Activated CD4-positive, alpha-beta T cell treated with anti-CD3 and anti-CD28 coated beads, Interleukin-2, amount 10 ng/mL, durations not matched to agents 24 days and 14 days (primary cell): ENCODE data around the gene PCMTD2. TPM values are rescaled to one million over a fixed set of nuclear protein-coding genes. Genes with fewer than 3 reads are reported as not detected.
"Not testable (repeated sequence)": the region's sequence is repeated elsewhere in the genome, so short reads cannot be mapped to it uniquely, and the experiment has no call there.

ENCODE experiments used
- DNase-seq: peaks from one replicate; pipeline ENCODE4 v3.0.0; 2022
- H3K27ac Mint-ChIP-seq: one replicate; pipeline ENCODE4 v1.8.0; 2022; ENCODE audit warnings: mild to moderate bottlenecking, mixed read lengths
- H3K27me3 Mint-ChIP-seq: one replicate; pipeline ENCODE4 v1.8.0; 2022; ENCODE audit warnings: mixed read lengths
- H3K36me3 Mint-ChIP-seq: one replicate; pipeline ENCODE4 v1.8.0; 2022; ENCODE audit warnings: low read depth, mild to moderate bottlenecking, mixed read lengths
- H3K4me1 Mint-ChIP-seq: one replicate; pipeline ENCODE4 v1.8.0; 2021; ENCODE audit warnings: mixed read lengths
- H3K4me3 Mint-ChIP-seq: one replicate; pipeline ENCODE4 v1.8.0; 2022; ENCODE audit warnings: mild to moderate bottlenecking, moderate library complexity, mixed read lengths
- H3K9me3 Mint-ChIP-seq: one replicate; pipeline ENCODE4 v1.8.0; 2021; ENCODE audit warnings: mixed read lengths
- intact Hi-C: fragments of 100-400 bp; cut with micrococcal nuclease; formaldehyde crosslinking; loops from one replicate; pipeline ENCODE4 v1.15.1; 2023
- total RNA-seq: library from RNA; stranded (reverse); gene quantifications from 2 replicates; pipeline ENCODE4 v1.2.3, GENCODE V29; 2022

PCMTD2 gene
- total RNA-seq, 1 donor from 2014 or later: 34.6 TPM

DNA sequence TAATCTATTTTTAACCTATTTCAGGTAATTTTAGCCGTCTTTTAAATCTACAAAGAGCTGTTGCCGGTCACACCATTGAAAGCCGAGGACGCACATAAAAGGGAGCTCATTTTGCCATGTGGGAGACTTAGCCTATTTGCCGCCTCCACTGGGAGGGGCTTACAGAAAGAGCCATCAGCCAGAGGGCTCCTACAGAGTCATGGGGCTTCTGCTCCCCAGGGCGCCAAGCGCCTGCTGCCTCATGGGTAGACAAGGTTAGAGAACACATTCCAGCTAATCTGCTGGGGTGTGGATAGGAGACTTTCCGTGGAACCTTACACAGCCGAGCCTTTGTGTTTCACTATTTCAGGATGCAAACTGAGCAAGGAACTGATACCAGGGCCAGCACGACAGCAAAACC, 12.6 kb downstream of the PCMTD2 start:
- Mint-ChIP-seq H3K36me3 (peaks cover 23% of the 10 kb centered on the region), H3K4me3 (no peak overlapping the region), H3K27me3 (no peaks in the 10 kb centered on the region), H3K4me1 (no peaks in the 10 kb centered on the region), H3K27ac (no peak overlapping the region), H3K9me3 (no peaks in the 10 kb centered on the region)
- no peak for DNase-seq
- intact Hi-C loops: no loop called here

- intact Hi-C loops: no loop called here
- H3K27ac Mint-ChIP-seq: no peak overlapping the region
- peaks cover 22% of the 10 kb centered on the region for H3K36me3 Mint-ChIP-seq
- no peaks in the 10 kb centered on the region for H3K4me1 Mint-ChIP-seq
- no peak for DNase-seq
- no peak overlapping the region for H3K4me3 Mint-ChIP-seq
- no peaks in the 10 kb centered on the region for H3K9me3 Mint-ChIP-seq
- no peaks in the 10 kb centered on the region for H3K27me3 Mint-ChIP-seq
Measured at GRCh38 chr20:64269604-64270411, 14.3 kb downstream of the PCMTD2 start.

GRCh38 chr20:64271636-64272035, 16.1 kb downstream of the PCMTD2 start:
- intact Hi-C loops: no loop called here

DNA sequence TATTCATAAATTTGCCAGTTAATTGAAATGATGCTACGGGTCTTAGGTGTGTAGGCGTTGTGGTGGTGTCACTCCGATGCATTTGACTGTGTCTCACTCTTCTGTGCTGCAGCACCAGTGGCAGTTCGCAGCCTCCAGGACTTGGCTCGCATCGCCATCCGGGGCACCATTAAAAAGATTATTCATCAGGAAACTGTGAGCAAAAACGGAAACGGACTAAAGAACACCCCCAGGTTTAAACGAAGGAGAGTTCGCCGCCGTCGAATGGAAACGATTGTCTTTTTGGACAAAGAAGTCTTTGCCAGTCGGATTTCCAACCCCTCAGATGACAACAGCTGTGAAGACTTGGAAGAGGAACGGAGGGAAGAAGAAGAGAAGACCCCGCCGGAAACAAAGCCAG, 17.6 kb downstream of the PCMTD2 start:
- peak; percentile 45 for DNase-seq
- Mint-ChIP-seq H3K27me3 (no peaks in the 10 kb centered on the region), H3K4me3 (no peak overlapping the region), H3K27ac (no peak overlapping the region), H3K36me3 (peaks cover 15% of the 10 kb centered on the region), H3K4me1 (no peaks in the 10 kb centered on the region), H3K9me3 (no peaks in the 10 kb centered on the region)
- intact Hi-C loops: no loop called here

More at GRCh38 chr20:64271636-64272035, 16.1 kb downstream of the PCMTD2 start:
- Mint-ChIP-seq H3K27me3 (no peaks in the 10 kb centered on the region), H3K27ac (no peak overlapping the region), H3K4me3 (no peak overlapping the region), H3K9me3 (no peaks in the 10 kb centered on the region), H3K36me3 (peaks cover 15% of the 10 kb centered on the region), H3K4me1 (no peaks in the 10 kb centered on the region)
- DNase-seq: peak; percentile 48

- intact Hi-C loops: no loop called here
- no peaks in the 10 kb centered on the region for H3K27me3 Mint-ChIP-seq
- no peak overlapping the region for H3K27ac Mint-ChIP-seq
- peaks cover 3% of the 10 kb centered on the region for H3K4me1 Mint-ChIP-seq
- H3K36me3 Mint-ChIP-seq: peaks cover 3% of the 10 kb centered on the region
- H3K4me3 Mint-ChIP-seq: no peak overlapping the region
- no peaks in the 10 kb centered on the region for H3K9me3 Mint-ChIP-seq
- peak; percentile 34 for DNase-seq
Measured at GRCh38 chr20:64276817-64277216, 21.3 kb downstream of the PCMTD2 start.

DNA sequence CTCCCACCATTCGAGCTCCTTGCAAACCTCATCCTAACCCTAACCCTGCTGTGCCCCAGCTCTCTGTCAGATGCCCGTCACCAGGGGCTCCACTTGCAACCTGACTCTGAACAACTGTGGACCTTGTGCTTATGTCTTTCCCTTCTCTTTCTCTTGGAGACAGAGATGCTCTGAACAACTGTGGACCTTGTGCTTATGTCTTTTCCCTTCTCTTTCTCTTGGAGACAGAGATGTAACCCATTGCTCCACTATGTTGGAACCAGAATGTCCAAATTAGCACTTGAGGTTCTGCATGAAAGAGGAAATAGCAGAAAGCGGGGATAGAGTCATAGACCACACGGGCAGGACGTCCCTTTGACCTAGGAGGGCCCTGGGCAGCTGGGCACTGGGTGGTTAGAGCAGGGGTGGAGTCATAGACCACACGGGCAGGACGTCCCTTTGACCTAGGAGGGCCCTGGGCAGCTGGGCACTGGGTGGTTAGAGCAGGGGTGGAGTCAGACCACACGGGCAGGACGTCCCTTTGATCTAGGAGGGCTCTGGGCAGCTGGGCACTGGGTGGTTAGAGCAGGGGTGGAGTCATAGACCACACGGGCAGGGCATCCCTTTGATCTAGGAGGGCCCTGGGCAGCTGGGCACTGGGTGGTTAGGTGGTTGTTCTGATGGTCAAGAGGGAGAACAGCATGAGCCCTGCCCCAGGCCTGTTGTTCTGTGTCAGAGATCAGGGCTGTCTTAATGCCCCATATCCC, 22.2 kb downstream of the PCMTD2 start:
- H3K27me3 Mint-ChIP-seq: peaks cover 2% of the 10 kb centered on the region
- peak; percentile 47 for DNase-seq
- no peaks in the 10 kb centered on the region for H3K9me3 Mint-ChIP-seq
- intact Hi-C loops: no loop called here
- no peak overlapping the region for H3K27ac Mint-ChIP-seq
- H3K4me3 Mint-ChIP-seq: no peak overlapping the region
- H3K4me1 Mint-ChIP-seq: peaks cover 4% of the 10 kb centered on the region
- H3K36me3 Mint-ChIP-seq: peaks cover 3% of the 10 kb centered on the region

- DNase-seq: peak; percentile 52
- Mint-ChIP-seq H3K27ac (no peak overlapping the region), H3K9me3 (no peaks in the 10 kb centered on the region), H3K27me3 (peaks cover 3% of the 10 kb centered on the region), H3K4me1 (peaks cover 4% of the 10 kb centered on the region), H3K36me3 (peaks cover 3% of the 10 kb centered on the region), H3K4me3 (no peak overlapping the region)
- intact Hi-C loops: no loop called here
Measured at GRCh38 chr20:64278317-64278681, 22.8 kb downstream of the PCMTD2 start.

DNA sequence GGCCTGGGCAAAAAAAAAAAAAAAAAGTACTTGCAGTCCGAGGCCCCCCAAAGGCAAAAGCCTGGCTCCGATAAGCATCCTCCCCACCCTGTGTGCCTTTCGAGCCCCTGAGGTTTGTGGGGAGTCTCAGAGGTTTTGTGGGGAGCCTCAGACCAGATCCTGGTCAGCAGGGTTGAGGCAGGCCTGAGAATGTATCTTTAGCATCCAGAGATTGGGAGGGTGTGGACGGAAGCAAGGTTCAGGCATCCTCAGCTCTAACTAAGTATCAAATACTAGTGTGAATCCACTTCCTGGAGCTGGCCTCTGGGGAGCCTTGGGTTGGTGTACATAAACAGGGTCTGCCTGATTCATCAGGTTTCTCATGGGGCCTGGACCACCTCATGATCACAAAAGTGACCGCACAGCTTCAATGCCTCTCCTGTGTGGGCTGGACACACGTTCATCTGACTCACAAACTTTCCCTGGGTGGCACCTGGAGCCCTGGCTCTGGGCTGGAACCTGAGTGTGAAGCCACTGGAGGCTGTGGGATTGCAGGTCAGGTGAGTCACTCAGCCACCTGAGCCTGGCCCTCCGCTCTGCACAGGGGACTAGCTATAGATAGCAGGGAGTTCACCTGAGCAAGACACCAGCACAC, 24.4 kb downstream of the PCMTD2 start:
- Mint-ChIP-seq H3K27me3 (peaks cover 7% of the 10 kb centered on the region), H3K27ac (no peak overlapping the region), H3K9me3 (no peaks in the 10 kb centered on the region), H3K4me1 (peaks cover 4% of the 10 kb centered on the region), H3K36me3 (no peaks in the 10 kb centered on the region), H3K4me3 (no peak overlapping the region)
- intact Hi-C loops: no loop called here
- no peak for DNase-seq

- H3K4me3 Mint-ChIP-seq: no peak overlapping the region
- H3K27me3 Mint-ChIP-seq: peaks cover 7% of the 10 kb centered on the region
- H3K9me3 Mint-ChIP-seq: no peaks in the 10 kb centered on the region
- H3K36me3 Mint-ChIP-seq: no peaks in the 10 kb centered on the region
- no peak for DNase-seq
- H3K27ac Mint-ChIP-seq: no peak overlapping the region
- peaks cover 4% of the 10 kb centered on the region for H3K4me1 Mint-ChIP-seq
- intact Hi-C loops: no loop called here
Measured at GRCh38 chr20:64280460-64280843, 24.9 kb downstream of the PCMTD2 start.

DNA sequence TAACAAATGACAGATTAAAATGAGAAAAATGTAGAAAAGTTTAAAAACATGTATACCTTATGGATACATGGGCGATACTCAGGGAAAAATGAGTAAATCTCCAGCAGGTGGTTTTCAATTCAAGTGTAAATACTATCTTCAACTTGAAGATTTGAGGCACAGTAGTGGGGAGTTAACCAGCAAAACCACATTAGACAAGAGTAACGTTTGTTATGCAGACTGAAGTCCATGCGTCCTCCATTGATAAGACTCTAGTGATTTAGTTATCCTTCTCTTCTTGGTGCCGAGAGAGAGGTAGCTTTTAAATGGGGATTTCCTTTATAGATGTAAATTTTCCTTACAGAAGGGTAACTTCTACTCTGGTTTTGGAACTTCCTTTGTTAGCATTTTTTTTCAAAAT, 28.1 kb downstream of the PCMTD2 start:
- intact Hi-C loops: no loop called here
- peaks cover 7% of the 10 kb centered on the region for H3K27me3 Mint-ChIP-seq
- H3K9me3 Mint-ChIP-seq: no peaks in the 10 kb centered on the region
- DNase-seq: no peak
- no peak overlapping the region for H3K4me3 Mint-ChIP-seq
- H3K27ac Mint-ChIP-seq: no peak overlapping the region
- H3K4me1 Mint-ChIP-seq: peaks cover 4% of the 10 kb centered on the region
- no peaks in the 10 kb centered on the region for H3K36me3 Mint-ChIP-seq

GRCh38 chr20:64285579-64286446, 30.3 kb downstream of the PCMTD2 start:
- H3K4me1 Mint-ChIP-seq, H3K27ac Mint-ChIP-seq: not testable (repeated sequence)

GRCh38 chr20:64286447-64287263, 31.1 kb downstream of the PCMTD2 start:
- H3K4me3 Mint-ChIP-seq, H3K4me1 Mint-ChIP-seq, H3K27ac Mint-ChIP-seq, DNase-seq, H3K27me3 Mint-ChIP-seq, H3K9me3 Mint-ChIP-seq, H3K36me3 Mint-ChIP-seq, intact Hi-C loops: not testable (repeated sequence)

More at GRCh38 chr20:64285579-64286446, 30.3 kb downstream of the PCMTD2 start:
- DNase-seq: peak; percentile 95
- H3K9me3 Mint-ChIP-seq, H3K4me3 Mint-ChIP-seq, intact Hi-C loops, H3K27me3 Mint-ChIP-seq, H3K36me3 Mint-ChIP-seq: not testable (repeated sequence)

GRCh38 chr20:64287264-64287590, 31.7 kb downstream of the PCMTD2 start:
- H3K4me1 Mint-ChIP-seq, H3K27ac Mint-ChIP-seq, H3K4me3 Mint-ChIP-seq, H3K9me3 Mint-ChIP-seq, intact Hi-C loops, DNase-seq, H3K27me3 Mint-ChIP-seq, H3K36me3 Mint-ChIP-seq: not testable (repeated sequence)
